CD14-positive monocyte (primary cell): ENCODE measurements around the gene GSKIP. TPM values are rescaled to one million over a fixed set of nuclear protein-coding genes. Genes with fewer than 3 reads are reported as not detected.

Source experiments
- DNase-seq, 3 donors: peaks; one replicate each; pipeline ENCODE4 v3.0.0-alpha.2; 2011 to 2022
- H2AFZ ChIP-seq: 2 replicates; pipeline ENCODE4 v1.6.0; 2012; ENCODE audit warnings: mild to moderate bottlenecking, low read depth, low read length, inconsistent platforms; ENCODE audit not compliant: insufficient read depth, poor library complexity, severe bottlenecking
- H3K27ac ChIP-seq, 2 donors: 1 replicate in 1 of 2; 2 replicates in 1 of 2; pipeline ENCODE4 v1.5.1; 2012 to 2013; ENCODE audit warnings: low read length in 2 of 2, control low read depth in 1 of 2, inconsistent platforms in 1 of 2, low read depth in 1 of 2, mild to moderate bottlenecking in 1 of 2
- H3K27me3 ChIP-seq, 2 donors: one replicate each; pipeline versions ENCODE4 v1.6.0 to v1.6.1; 2011 to 2013; ENCODE audit warnings: low read length in 2 of 2; ENCODE audit not compliant: control insufficient read depth in 2 of 2, insufficient read depth in 2 of 2
- H3K36me3 ChIP-seq, 2 donors: replicated peaks in 1 of 2; 1 replicate in 1 of 2; 2 replicates in 1 of 2; pipeline versions ENCODE4 v1.5.1 to v1.6.1; 2012 to 2013; ENCODE audit warnings: low read length in 2 of 2, control low read depth in 1 of 2, inconsistent platforms in 1 of 2, mild to moderate bottlenecking in 1 of 2; ENCODE audit not compliant: insufficient read depth in 2 of 2, control insufficient read depth in 1 of 2
- H3K4me1 ChIP-seq, 2 donors: 1 replicate in 1 of 2; 2 replicates in 1 of 2; pipeline versions ENCODE4 v1.5.1 to v1.6.1; 2012 to 2013; ENCODE audit warnings: low read length in 2 of 2, control low read depth in 1 of 2, inconsistent platforms in 1 of 2, mild to moderate bottlenecking in 1 of 2, moderate library complexity in 1 of 2; ENCODE audit not compliant: insufficient read depth in 2 of 2, control insufficient read depth in 1 of 2
- H3K4me2 ChIP-seq: replicated peaks from 2 replicates; pipeline ENCODE3; 2012; ENCODE audit warnings: low read length, moderate library complexity, mild to moderate bottlenecking; ENCODE audit not compliant: poor library complexity, severe bottlenecking; ENCODE audit errors: extremely low read depth
- H3K4me3 ChIP-seq, 3 experiments: fragments of 200-600 bp in 1 of 3; sonication (generic) in 1 of 3; replicated peaks in 1 of 3; 1 replicate in 2 of 3; 2 replicates in 1 of 3; pipeline ENCODE4 v1.5.1; 2011 to 2013; ENCODE audit warnings: low read length in 3 of 3, mild to moderate bottlenecking in 3 of 3, control low read depth in 2 of 3, low read depth in 2 of 3, inconsistent platforms in 1 of 3, moderate library complexity in 1 of 3
- H3K79me2 ChIP-seq: 2 replicates; pipeline ENCODE4 v1.6.0; 2012; ENCODE audit warnings: mild to moderate bottlenecking, control low read depth, inconsistent platforms, low read length, moderate library complexity; ENCODE audit not compliant: insufficient read depth
- H3K9ac ChIP-seq: 2 replicates; pipeline ENCODE4 v1.6.0; 2017; ENCODE audit warnings: low read length, mild to moderate bottlenecking; ENCODE audit not compliant: insufficient read depth, poor library complexity, severe bottlenecking
- H3K9me3 ChIP-seq, 2 donors: replicated peaks in 1 of 2; 1 replicate in 1 of 2; 2 replicates in 1 of 2; pipeline versions ENCODE4 v1.5.1 to v1.6.1; 2012 to 2013; ENCODE audit warnings: low read length in 2 of 2, control low read depth in 1 of 2; ENCODE audit not compliant: control insufficient read depth in 1 of 2, insufficient read depth in 1 of 2
- H4K20me1 ChIP-seq: 2 replicates; pipeline ENCODE4 v1.6.0; 2012; ENCODE audit warnings: mild to moderate bottlenecking, low read length, control low read depth, moderate library complexity; ENCODE audit not compliant: insufficient read depth
- H3K27ac Mint-ChIP-seq, 7 donors: one replicate each; pipeline ENCODE4 v1.8.0; 2020; ENCODE audit warnings: mild to moderate bottlenecking in 7 of 7, mixed read lengths in 7 of 7, moderate library complexity in 6 of 7, inconsistent platforms in 2 of 7
- H3K27me3 Mint-ChIP-seq, 3 donors: one replicate each; pipeline ENCODE4 v1.8.0; 2021 to 2022; ENCODE audit warnings: low read depth in 3 of 3, mild to moderate bottlenecking in 3 of 3, mixed read lengths in 3 of 3, moderate library complexity in 3 of 3, inconsistent platforms in 1 of 3
- H3K36me3 Mint-ChIP-seq, 2 donors: one replicate each; pipeline ENCODE4 v1.8.0; 2020; ENCODE audit warnings: mixed read lengths in 2 of 2, inconsistent platforms in 1 of 2, mild to moderate bottlenecking in 1 of 2
- H3K4me1 Mint-ChIP-seq: one replicate; pipeline ENCODE4 v1.8.0; 2020; ENCODE audit warnings: mild to moderate bottlenecking, mixed read lengths
- H3K4me3 Mint-ChIP-seq, 2 donors: one replicate each; pipeline ENCODE4 v1.8.0; 2020; ENCODE audit warnings: mild to moderate bottlenecking in 2 of 2, mixed read lengths in 2 of 2, moderate library complexity in 1 of 2
- H3K9me3 Mint-ChIP-seq, 7 donors: one replicate each; pipeline ENCODE4 v1.8.0; 2020 to 2022; ENCODE audit warnings: mixed read lengths in 7 of 7, mild to moderate bottlenecking in 6 of 7, moderate library complexity in 6 of 7, inconsistent platforms in 2 of 7
- WGBS: methylation state at CpG from one replicate; pipeline ENCODE4 v1.1.5; 2013; ENCODE audit warnings: missing lambda C conversion rate; ENCODE audit not compliant: insufficient coverage; 5-methylcytosine and 5-hydroxymethylcytosine counted together
- intact Hi-C, 2 donors: fragments of 100-400 bp; cut with micrococcal nuclease; formaldehyde crosslinking; loops; one replicate each; pipeline versions ENCODE4 v1.15.0 to v1.15.1; 2023
- polyA plus RNA-seq, 3 donors: library from polyadenylated mRNA; depleted of rRNA in 1 of 3; unstranded in 2 of 3; stranded (reverse) in 1 of 3; fragments of 300-500 nt in 2 of 3; fragments of >200 nt in 1 of 3; fragmentation: Illumina TruSeq in 2 of 3; gene quantifications; 1 replicate in 2 of 3; 2 replicates in 1 of 3; pipeline ENCODE4 v1.2.3, GENCODE V29; 2012 to 2021
- TF ChIP-seq, protein P1 (sequence below): fragments of 200-600 bp; IDR thresholded peaks from one replicate; pipeline ENCODE4 v1.8.0; 2022; ENCODE audit warnings: antibody characterized with exemption, mild to moderate bottlenecking

The GSKIP gene
- polyA plus RNA-seq, 3 donors = 3.1 to 24.7 (median 20.7) TPM

- Histone ChIP-seq H3K27me3 (no peaks in the 10 kb centered on the region), H3K4me1 (no peaks in the 10 kb centered on the region), H3K4me3 (no peak overlapping the region), H3K79me2 (peaks cover 4% of the 10 kb centered on the region), H3K9me3 (no peaks in the 10 kb centered on the region), H3K4me2 (no peak overlapping the region), H3K9ac (no peak overlapping the region), H3K36me3 (peaks cover 2 to 6% of the 10 kb centered on the region in 2 donors), H2AFZ (no peak overlapping the region), H3K27ac (no peak overlapping the region), H4K20me1 (peaks cover 11% of the 10 kb centered on the region)
- intact Hi-C loops = no loop called here
- Mint-ChIP-seq H3K27ac (no peak overlapping the region), H3K4me1 (no peaks in the 10 kb centered on the region), H3K4me3 (no peak overlapping the region), H3K9me3 (peaks cover 0 to 5% (median 0%) of the 10 kb centered on the region in 7 donors), H3K36me3 (peaks cover 5 to 8% of the 10 kb centered on the region in 2 donors), H3K27me3 (no peaks in the 10 kb centered on the region)
- TF ChIP-seq, protein P1, sequence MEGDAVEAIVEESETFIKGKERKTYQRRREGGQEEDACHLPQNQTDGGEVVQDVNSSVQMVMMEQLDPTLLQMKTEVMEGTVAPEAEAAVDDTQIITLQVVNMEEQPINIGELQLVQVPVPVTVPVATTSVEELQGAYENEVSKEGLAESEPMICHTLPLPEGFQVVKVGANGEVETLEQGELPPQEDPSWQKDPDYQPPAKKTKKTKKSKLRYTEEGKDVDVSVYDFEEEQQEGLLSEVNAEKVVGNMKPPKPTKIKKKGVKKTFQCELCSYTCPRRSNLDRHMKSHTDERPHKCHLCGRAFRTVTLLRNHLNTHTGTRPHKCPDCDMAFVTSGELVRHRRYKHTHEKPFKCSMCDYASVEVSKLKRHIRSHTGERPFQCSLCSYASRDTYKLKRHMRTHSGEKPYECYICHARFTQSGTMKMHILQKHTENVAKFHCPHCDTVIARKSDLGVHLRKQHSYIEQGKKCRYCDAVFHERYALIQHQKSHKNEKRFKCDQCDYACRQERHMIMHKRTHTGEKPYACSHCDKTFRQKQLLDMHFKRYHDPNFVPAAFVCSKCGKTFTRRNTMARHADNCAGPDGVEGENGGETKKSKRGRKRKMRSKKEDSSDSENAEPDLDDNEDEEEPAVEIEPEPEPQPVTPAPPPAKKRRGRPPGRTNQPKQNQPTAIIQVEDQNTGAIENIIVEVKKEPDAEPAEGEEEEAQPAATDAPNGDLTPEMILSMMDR = no peak
- 81% methylated on average over 5 of the region's 7 CpGs for WGBS
- DNase-seq = no peak
Measured at GRCh38 chr14:96349286-96350075, 13.8 kb upstream of the GSKIP start.

DNA sequence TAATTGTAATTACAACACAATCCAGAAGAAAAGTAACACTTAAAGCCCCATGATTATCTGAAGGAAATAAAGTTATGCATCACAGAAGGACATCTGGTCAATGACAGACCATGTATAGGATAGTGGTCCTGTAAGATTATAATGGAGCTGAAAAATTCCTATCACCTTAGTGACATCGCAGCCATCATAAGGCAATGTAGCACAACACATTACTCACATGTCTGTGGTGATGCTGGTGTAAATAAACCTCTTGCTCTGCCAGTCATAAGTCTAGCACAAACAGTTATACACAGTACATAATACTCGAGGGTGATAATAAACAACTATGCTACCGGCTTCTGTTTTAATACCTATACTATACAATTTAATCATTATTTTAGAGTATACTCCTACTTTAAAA lies 11.3 kb upstream of the GSKIP start:
- peaks cover 12% of the 10 kb centered on the region for H3K79me2 ChIP-seq
- H3K4me2 ChIP-seq = no peak overlapping the region
- no peaks in the 10 kb centered on the region for H3K27me3 ChIP-seq
- peaks cover 0 to 1% of the 10 kb centered on the region in 2 donors for H3K36me3 ChIP-seq
- Mint-ChIP-seq H3K4me1 (no peaks in the 10 kb centered on the region), H3K4me3 (no peak overlapping the region), H3K9me3 (peaks cover 0 to 5% (median 0%) of the 10 kb centered on the region in 7 donors), H3K27me3 (no peaks in the 10 kb centered on the region), H3K36me3 (peaks cover under 1 to 5% of the 10 kb centered on the region in 2 donors), H3K27ac (no peak overlapping the region)
- no peak overlapping the region for H2AFZ ChIP-seq
- peaks cover 15% of the 10 kb centered on the region for H4K20me1 ChIP-seq
- no peaks in the 10 kb centered on the region for H3K4me1 ChIP-seq
- H3K27ac ChIP-seq = no peak overlapping the region
- no peak overlapping the region for H3K9ac ChIP-seq
- WGBS = no CpG with 5 or more reads among the region's 3 CpGs
- TF ChIP-seq, protein P1 = no peak
- intact Hi-C loops = no loop called here
- no peaks in the 10 kb centered on the region for H3K9me3 ChIP-seq
- no peak overlapping the region for H3K4me3 ChIP-seq
- no peak for DNase-seq
